GM21723 (cell line): ENCODE data around the gene RPP30.

Experiments used
- ATAC-seq: cut with Tn5 transposase; IDR thresholded peaks from one replicate; pipeline ENCODE4 v1.9.1; 2021; ENCODE audit warnings: mild to moderate bottlenecking, moderate library complexity; ENCODE audit not compliant: unreplicated experiment

The RPP30 gene

GRCh38 chr10:90916392-90917237 is 44.8 kb downstream of the RPP30 start:
- no peak for ATAC-seq

DNA sequence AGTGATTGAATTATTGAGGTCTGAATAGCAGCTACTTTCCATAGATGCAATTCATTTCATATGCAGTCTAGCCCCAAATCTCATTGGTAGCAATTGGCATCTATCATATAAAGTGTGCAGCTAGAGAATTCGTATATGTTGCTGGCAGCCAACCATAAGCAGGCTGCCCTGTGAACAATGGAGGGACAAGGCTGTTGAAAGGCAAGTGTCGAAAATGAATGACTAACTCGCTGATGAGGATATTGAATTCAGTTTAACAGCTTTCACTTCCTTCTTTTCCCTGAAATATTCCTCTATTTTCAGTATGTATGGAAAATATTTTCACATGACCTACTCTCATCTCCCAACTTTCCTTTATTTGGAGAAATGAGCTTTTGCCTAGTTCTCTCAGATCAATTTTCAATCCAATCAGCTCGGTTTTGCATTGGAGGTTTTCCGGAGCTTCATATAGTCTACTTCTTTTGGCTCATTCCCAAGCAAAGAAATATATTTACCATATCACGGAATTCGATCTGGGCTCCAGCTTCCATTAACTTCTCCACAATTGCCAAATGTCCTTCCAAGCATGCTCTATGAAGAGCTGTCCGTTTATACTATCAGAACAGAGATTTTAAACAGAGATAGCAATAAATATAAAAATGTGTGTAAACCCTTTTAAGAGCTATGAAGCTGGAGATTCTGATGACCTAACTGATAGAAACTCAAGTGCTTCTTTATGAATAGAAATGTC is 45.6 kb downstream of the RPP30 start:
- no peak for ATAC-seq

DNA sequence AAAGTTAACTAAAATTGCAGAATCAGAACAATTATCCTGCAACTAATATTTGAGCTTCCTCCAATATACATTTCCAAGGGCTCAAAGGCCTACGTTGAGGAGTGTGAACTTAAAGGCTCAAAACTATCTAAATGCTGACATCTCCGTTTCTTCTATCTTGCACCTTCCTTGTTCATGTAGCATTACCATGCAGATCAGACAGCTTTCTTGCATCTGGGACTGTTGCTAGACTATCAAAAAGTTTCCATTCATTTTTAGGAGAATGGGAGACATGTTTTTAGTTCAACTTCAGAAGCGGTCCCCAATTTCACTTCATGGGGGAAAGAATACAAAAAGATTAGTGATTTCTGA is 46.2 kb downstream of the RPP30 start:
- no peak for ATAC-seq

DNA sequence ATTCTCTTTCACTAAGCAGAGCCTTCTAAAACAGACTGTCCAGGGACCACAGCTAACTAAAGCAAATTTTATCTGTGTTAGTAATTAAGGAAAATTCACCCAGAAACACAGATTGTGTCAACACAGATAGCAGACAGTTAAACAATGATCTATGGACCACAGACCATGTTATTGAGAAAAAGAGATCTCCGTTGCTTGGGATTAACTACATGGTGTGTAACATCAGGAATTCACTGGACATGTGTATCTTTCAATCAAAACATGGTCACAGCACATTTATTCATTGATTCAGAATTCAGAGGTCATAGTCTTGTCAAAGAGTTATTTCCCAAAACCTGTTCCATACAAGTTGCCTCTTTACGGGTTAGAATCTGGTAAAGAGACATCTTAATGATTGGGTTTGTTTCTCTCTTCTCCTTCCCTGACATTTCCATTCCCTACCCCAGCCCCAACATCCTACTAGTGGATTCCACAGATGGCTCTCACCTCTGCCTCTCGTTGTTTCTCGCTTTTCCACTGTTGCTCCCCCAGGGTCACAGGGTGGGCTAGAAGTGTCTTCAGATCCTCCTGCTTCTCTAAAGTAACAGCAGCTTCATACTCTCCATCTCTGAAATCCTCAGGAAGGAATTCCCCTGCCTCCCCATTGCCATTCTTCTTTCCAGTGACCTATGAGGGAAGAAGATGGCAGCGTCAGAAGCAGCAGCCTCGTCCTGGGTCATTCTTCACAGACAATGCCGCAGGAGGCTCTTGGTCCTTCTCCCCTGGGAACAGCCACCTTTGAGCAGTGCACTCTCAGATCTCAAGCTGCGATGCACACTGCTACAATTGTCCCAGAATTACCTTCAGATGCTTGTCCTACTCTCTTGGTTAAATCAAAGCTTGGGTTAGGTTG is 48.2 kb downstream of the RPP30 start:
- ATAC-seq = no peak

DNA sequence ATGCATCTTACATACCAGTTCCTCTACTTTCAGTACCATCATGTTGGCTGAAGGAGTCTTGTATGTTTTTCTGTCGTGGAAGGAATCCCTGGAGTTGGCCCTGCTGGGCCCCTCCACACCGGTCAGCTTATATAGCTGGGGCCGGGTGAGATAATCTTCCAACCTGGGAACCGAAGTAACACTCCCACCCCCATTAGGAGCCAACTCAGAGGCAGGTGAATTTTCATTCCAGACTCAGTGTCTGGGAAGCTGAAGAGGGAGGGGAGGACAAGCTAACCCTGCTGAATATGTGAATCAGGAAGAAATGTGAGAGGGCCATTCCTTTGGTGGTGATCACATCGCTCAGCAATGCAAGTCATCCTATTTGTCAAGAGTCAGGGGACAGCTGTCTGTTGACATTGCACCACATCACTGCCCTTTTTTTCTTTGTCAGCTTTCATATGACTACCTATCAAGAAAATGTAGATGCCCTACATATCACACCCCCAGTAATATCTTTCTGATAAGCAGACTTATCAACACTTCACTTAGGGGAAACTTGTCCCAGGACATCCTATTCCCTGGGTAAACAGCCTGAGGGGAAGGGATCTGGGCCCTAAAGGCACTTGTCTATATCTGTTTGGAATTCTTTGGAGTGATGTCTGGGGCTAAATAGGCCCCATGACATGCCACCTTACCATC is 49.4 kb downstream of the RPP30 start, which contains the start of gene ANKRD1:
Gene ANKRD1 (minus strand): TSS at position 102 of the 681 bp plus-strand sequence. CDS start 60 bp downstream, at position 42.
- no peak for ATAC-seq

DNA sequence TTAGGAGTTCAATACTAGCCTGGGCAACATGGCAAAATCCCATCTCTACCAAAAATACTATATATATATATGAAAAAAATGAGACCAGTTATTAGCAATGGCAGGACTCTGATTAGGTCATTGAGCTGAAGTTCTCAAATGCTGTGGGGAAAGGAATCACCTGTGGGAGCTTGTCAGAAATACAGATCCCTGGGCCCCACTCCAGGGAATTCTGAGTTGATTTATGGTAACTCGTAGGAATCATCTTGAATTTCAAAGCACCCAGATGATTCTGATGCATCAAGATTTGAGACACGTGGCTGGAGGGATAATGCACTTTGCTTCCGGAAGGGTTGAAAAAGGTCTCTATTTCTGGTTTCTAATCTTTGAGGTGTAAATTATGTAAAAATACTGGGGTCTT is 50.1 kb downstream of the RPP30 start:
- ATAC-seq = no peak

DNA sequence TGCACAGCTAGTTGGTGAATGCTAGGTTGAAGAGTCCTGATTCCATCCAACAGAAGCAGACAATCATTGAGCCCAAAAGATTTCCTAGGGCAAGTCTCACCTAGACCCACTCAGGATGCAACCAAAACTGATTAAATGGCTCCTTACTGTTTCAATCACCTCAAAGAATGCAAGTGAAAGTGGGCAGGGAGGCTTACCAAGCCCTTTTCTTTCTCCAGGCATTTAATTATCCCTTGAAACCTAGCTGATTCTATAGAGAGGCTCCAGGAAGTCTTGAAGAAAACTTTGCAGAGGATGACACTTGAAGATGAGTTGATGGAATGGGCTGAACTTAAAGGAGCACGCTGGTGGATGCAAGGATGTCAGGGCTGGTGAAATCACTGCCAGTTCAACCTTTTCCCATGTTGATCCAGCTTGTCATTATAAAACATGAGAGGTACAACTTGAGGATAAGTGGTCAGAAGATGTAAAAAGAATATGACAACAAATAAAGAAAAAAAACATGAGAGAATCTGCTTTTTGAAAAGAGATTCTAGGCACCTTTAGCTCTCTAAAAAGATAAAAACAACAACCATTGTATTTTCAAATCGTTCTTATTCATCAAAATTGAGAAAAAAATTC is 51.4 kb downstream of the RPP30 start:
- no peak for ATAC-seq

DNA sequence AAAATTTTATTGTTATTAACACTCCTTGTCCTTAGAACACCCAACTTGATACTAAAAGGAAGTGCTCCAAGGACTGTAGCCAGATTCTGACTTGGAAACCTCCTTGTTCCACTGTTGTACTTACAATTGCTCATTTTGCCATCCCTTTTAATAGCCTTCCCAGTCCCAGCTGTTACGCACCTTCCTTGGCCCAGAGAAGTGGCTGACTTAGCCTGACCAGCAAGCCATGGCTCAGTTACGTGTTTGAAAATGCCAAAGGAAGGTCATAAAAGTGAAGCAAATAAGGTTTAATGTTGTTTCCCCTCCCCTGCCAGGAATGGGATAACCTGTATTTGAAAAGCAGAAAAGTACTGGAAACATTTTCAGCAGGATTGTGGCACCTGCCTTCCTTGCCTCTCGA is 52.8 kb downstream of the RPP30 start:
- no peak for ATAC-seq

- no peak for ATAC-seq
Measured at GRCh38 chr10:90925079-90926029, 53.6 kb downstream of the RPP30 start.

- no peak for ATAC-seq
Measured at GRCh38 chr10:90927293-90927692, 55.5 kb downstream of the RPP30 start.

GRCh38 chr10:90929179-90929578 is 57.4 kb downstream of the RPP30 start:
- no peak for ATAC-seq

- ATAC-seq = no peak
Measured at GRCh38 chr10:90930070-90930837, 58.5 kb downstream of the RPP30 start.

- no peak for ATAC-seq
Measured at GRCh38 chr10:90930971-90931871, 59.4 kb downstream of the RPP30 start.

DNA sequence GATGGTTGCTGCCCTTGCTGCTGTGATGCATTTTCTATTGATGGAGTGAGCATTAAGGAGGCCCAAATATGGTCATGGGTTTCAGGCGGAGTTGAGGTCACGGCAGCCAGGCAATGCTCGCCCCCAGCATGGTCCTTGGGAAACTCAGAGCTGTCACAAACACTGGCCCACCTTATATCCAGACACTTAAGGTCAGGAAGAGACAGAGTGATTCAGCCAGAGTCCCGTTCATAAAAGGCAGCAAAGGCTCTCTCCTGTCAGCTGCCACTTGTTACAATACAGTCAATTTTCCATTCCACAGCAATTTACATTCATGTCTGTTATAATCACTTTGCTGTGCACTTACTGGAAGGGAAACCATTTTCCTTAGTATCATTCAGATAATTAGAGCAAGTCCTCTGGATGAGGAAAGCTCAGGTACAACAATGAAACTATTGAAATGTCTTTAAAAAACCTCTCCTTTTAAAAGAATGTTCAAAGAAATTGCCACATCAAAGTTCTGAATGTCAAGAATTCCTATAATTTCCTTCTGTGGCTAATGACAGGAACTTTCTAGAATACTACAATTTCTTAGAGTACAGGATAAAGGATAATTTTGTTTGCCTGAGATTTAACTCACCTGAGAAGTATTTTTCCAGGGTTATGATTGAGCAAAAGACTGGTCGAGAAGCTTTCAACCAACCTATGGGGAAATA is 64.0 kb downstream of the RPP30 start:
- ATAC-seq = no peak

GRCh38 chr10:90936276-90936659 is 64.5 kb downstream of the RPP30 start:
- ATAC-seq = no peak

DNA sequence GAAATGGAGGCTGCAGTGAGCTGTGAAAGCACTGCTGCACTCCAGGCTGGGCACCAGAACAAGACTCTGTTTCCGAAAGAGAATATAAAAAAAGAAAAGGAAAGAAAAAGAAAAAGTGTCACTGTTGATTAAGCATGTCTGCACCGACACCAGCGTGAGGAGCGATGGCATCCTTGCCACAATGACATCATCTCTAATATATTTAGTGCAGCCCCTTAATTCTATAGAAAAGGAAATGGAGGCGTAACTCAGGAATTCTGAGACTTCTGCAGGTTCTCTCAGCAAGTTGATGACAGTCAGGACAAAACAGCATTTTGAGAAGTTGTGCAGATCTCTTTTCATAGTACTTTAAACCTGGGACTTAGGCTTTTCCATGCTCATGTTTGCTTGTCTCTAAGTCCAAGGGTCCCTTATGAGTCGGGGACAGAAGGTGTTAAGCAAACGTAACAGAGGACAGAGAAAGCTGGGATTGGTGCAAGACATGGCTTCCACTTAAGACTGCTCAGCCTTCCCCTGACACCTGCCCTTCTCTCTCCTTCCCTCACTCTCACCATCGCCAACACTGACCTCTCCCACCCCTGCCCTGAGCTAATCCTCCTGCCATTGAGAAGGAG is 66.0 kb downstream of the RPP30 start:
- no peak for ATAC-seq
